Stromal cell of bone marrow (primary cell): ENCODE data around the gene MAGEB4.

Source experiments
- DNase-seq: peaks from one replicate; pipeline ENCODE4 v3.0.0-alpha.2; 2012; ENCODE audit warnings: low read depth

The MAGEB4 gene

GRCh38 chrX:30283456-30284200 lies 41.8 kb downstream of the MAGEB4 start:
- peak; percentile 84 for DNase-seq
